NT2/D1 (cell line): Measurements from ENCODE around the gene TPH1.

Experiments
- DNase-seq: peaks from one replicate; pipeline ENCODE4 v3.0.0-alpha.2; 2011; ENCODE audit warnings: low read depth, low spot score
- H3K27me3 ChIP-seq: 2 replicates; pipeline ENCODE4 v1.6.0; 2011; ENCODE audit warnings: mild to moderate bottlenecking; ENCODE audit not compliant: insufficient read length, insufficient read depth
- H3K36me3 ChIP-seq: 2 replicates; pipeline ENCODE4 v1.6.1; 2011; ENCODE audit warnings: mild to moderate bottlenecking, low read length, mixed read lengths; ENCODE audit not compliant: insufficient read depth, insufficient read length
- H3K4me1 ChIP-seq: 2 replicates; pipeline ENCODE4 v1.5.1; 2011; ENCODE audit not compliant: insufficient read depth, insufficient read length
- H3K4me3 ChIP-seq: 2 replicates; pipeline ENCODE4 v1.5.1; 2011; ENCODE audit warnings: low read depth; ENCODE audit not compliant: insufficient read length
- H3K9ac ChIP-seq: 2 replicates; pipeline ENCODE4 v1.6.0; 2011; ENCODE audit warnings: low read depth; ENCODE audit not compliant: insufficient read length
- H3K9me3 ChIP-seq: 2 replicates; pipeline ENCODE4 v1.5.1; 2011; ENCODE audit warnings: mild to moderate bottlenecking, low read length; ENCODE audit not compliant: insufficient read depth
- SUZ12 ChIP-seq: IDR thresholded peaks from 2 replicates; pipeline ENCODE4 v1.6.1; 2011; ENCODE audit not compliant: insufficient read length, insufficient read depth; ENCODE audit errors: extremely low read depth
- YY1 ChIP-seq: IDR thresholded peaks from 2 replicates; pipeline ENCODE4 v1.6.1; 2011; ENCODE audit not compliant: insufficient read length, insufficient read depth
- ZNF274 ChIP-seq: IDR thresholded peaks from 2 replicates; pipeline ENCODE4 v1.6.1; 2011; ENCODE audit warnings: mild to moderate bottlenecking, low read depth, low read length

Gene TPH1

DNA sequence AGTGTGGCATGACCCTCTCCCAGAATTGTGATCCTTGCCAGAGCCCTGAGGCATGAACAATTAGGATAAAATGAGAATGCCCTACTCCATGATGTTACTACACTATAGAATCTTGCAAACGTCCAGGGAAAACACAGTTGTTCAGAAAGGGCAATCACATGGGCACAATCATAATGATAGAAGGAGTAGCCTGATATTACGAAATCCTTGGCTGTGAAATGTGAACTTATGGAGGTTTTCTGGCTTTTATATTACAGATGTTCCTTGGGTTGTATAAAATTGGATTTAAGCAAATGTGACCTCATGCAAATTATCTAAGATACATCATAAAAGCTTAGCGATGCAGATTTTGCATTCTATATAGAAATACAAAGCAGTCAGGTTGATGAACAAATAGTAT, 29.4 kb upstream of the TPH1 start:
- Histone ChIP-seq H3K27me3 (no peaks in the 10 kb centered on the region), H3K9me3 (no peaks in the 10 kb centered on the region), H3K36me3 (peaks cover 22% of the 10 kb centered on the region), H3K4me1 (no peaks in the 10 kb centered on the region), H3K4me3 (no peak overlapping the region), H3K9ac (no peak overlapping the region)
- no peak for DNase-seq
- no peak for TF ChIP-seq YY1

DNA sequence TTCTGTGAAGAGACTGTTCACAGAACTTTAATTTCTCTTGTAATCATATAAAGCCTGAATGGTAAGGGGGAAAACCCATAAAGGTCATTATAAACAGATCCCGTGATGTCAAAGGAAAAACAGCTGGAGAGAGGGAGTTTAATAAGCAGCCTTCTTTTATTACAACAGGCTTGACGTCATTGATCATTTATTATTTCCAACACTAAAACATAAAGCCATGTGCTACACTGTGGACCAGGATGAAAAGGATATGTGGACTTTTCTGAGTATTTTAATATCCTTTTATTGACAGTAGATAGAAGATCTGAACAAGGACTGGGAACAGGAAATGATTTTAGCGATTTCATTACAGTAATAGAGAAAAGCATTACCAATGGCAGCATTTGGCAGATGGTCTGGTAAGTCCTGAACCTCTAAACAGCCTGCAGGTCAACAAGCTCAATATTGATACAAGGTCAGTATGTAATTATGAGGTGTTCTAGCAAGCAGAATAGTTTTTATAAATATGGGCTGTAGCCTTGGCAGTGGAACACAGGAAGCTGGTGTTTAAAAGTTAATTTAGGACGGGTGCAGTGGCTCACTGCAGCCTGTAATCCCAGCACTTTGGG, 25.1 kb upstream of the TPH1 start:
- Histone ChIP-seq H3K9ac (no peak overlapping the region), H3K4me1 (no peaks in the 10 kb centered on the region), H3K36me3 (peaks cover 6% of the 10 kb centered on the region), H3K4me3 (no peak overlapping the region), H3K27me3 (no peaks in the 10 kb centered on the region), H3K9me3 (no peaks in the 10 kb centered on the region)
- TF ChIP-seq YY1 (no peak), SUZ12 (no peak), ZNF274 (no peak)
- no peak for DNase-seq

DNA sequence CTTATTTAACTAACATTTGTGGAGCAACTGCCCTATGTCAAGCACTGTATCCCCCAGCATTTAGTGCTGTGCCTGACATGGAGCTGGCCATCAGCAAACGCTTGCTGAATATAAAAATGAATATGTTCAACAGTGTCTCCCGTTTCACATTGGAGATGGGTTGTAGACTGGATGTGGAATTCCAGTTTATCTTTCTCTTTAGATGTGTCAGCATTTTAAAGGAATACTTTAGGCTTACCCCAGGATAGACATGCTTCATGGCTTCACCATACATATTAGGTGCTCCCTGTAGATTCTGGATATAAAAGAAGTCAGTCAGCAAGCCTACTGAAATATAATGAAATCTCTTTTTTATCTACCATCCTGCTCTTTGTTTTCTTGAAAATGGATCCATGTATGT, 21.3 kb upstream of the TPH1 start:
- H3K27me3 ChIP-seq = no peaks in the 10 kb centered on the region
- no peaks in the 10 kb centered on the region for H3K4me1 ChIP-seq
- H3K9ac ChIP-seq = no peak overlapping the region
- TF ChIP-seq SUZ12 (no peak), ZNF274 (no peak), YY1 (no peak)
- H3K36me3 ChIP-seq = no peaks in the 10 kb centered on the region
- no peaks in the 10 kb centered on the region for H3K9me3 ChIP-seq
- no peak overlapping the region for H3K4me3 ChIP-seq
- DNase-seq = no peak

DNA sequence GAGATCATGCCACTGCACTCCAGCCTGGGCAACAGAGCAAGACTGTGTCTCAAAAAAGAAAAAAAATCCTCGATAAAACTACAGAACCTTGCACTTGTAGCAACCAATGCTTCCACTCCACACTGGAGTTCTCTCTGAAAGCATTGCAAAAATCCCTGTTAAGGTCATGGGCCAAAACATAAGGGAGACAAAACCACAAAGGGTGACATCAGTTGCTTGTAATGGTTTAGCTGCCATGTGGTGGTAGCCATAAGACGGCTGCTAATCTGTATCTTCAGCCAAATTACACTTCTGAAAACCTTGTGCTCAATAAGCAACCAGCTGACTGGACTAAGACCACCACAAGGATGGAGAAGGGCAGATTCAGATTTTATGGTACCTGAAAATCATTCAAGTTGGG, 20.6 kb upstream of the TPH1 start:
- TF ChIP-seq SUZ12 = no peak
- TF ChIP-seq YY1 = no peak
- no peak for TF ChIP-seq ZNF274

DNA sequence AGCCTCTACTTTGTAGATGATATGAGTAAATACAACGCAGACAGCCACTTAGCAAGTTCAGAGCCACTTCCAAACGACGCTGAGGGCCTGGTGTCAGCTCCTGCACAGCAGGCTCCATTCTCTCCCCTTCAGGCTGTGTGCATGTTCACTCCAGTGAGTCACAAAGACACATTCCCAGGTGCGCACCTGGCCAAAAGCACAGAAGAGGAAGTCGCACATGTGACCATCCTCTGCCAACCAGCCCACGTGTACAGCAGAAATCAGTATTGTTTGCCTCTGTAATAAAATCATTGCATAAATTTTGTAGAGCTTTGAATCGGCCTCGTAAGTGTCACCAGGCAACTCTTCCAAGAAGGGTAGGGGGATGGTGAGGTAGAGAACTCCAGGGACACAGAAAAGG, 19.5 kb upstream of the TPH1 start:
- TF ChIP-seq ZNF274 = no peak
- no peak for TF ChIP-seq YY1
- TF ChIP-seq SUZ12 = no peak
- Histone ChIP-seq H3K4me1 (no peaks in the 10 kb centered on the region), H3K9me3 (no peaks in the 10 kb centered on the region), H3K27me3 (no peaks in the 10 kb centered on the region), H3K36me3 (no peaks in the 10 kb centered on the region), H3K4me3 (no peak overlapping the region), H3K9ac (no peak overlapping the region)
- no peak for DNase-seq

More for the DNA sequence above, 20.6 kb upstream of the TPH1 start:
- Histone ChIP-seq H3K4me1 (no peaks in the 10 kb centered on the region), H3K9me3 (no peaks in the 10 kb centered on the region), H3K36me3 (no peaks in the 10 kb centered on the region), H3K9ac (no peak overlapping the region), H3K27me3 (no peaks in the 10 kb centered on the region), H3K4me3 (no peak overlapping the region)
- no peak for DNase-seq

DNA sequence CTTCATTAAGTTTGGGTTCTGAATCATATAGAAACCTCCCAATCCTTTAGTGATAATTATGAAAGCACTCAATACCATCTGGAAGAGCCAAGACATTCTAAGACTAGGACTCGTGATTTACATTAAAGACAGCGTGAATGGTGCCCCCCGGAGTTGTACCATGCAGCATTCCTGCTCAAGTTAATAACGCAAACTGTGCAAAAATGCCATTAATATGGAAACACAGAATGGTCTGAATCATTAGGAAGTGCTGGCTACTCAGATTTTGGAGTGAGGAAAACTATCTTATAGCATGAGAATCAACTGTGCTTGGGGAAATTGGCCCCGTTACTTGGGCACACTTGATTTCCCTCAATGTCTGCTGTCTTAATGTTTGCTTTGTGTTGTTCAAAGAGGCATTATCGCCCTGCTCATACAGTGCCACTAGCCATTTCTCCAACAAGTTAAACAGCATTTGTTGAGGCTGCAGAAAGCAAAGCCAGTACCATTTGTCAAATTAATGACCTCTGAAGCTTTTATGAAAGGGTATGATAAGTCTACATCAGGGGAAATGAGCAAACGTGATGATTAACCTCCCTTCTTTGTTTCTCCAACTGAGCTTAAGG, 18.5 kb upstream of the TPH1 start:
- Histone ChIP-seq H3K36me3 (no peaks in the 10 kb centered on the region), H3K27me3 (no peaks in the 10 kb centered on the region), H3K4me3 (no peak overlapping the region), H3K4me1 (no peaks in the 10 kb centered on the region), H3K9me3 (no peaks in the 10 kb centered on the region), H3K9ac (no peak overlapping the region)
- no peak for DNase-seq
- no peak for TF ChIP-seq YY1
- TF ChIP-seq ZNF274 = no peak
- no peak for TF ChIP-seq SUZ12

DNA sequence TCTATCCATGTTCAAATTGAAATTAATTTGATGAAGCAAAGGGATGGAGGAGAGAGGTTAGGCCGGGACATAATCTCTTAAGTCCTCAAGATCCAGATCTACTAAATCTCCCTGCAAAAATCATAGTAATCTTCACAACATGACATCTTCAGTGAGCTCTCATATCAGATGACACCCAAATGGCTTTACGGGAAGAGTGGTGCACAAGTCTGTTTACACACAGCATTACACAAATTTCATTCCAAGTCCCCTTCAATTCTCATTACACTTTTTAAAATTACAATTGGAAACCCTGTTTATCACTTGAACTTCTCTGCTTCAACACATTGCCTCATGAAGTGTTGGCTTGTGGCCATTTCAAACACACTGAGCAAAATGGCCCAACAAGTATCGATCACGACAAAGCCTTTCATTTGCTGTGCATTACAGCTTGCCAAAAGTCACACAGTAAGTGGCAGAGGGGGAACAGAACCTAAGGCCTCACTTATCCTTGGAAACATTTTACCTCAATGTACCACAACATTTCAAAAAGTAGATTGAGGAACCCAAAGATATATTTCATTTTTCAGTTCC, 17.9 kb upstream of the TPH1 start:
- no peaks in the 10 kb centered on the region for H3K36me3 ChIP-seq
- no peak for TF ChIP-seq YY1
- TF ChIP-seq ZNF274 = no peak
- no peak for TF ChIP-seq SUZ12
- no peak for DNase-seq
- no peaks in the 10 kb centered on the region for H3K9me3 ChIP-seq
- H3K9ac ChIP-seq = no peak overlapping the region
- no peak overlapping the region for H3K4me3 ChIP-seq
- no peaks in the 10 kb centered on the region for H3K27me3 ChIP-seq
- no peaks in the 10 kb centered on the region for H3K4me1 ChIP-seq

DNA sequence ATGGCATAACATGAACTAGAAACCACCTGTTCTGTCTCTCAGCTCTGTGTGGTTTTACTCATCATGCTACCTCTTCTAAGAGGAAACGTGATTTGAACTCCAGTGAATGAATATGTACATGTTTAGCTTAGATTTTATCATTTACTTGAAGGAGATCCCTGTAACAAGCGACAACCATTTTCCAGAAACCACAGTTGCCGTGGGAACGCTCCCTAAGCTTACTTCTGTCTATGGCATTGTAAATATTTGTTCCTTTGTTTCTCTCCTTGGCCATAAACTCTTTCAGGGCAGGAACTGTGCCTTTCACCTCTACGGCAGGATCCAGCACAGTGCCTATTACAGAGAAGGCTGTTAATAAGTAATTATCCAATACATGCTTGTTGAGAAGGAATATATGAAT, 17.1 kb upstream of the TPH1 start:
- no peak for TF ChIP-seq SUZ12
- no peak for TF ChIP-seq YY1
- no peak for TF ChIP-seq ZNF274
- no peaks in the 10 kb centered on the region for H3K27me3 ChIP-seq
- DNase-seq = no peak
- no peaks in the 10 kb centered on the region for H3K4me1 ChIP-seq
- no peak overlapping the region for H3K9ac ChIP-seq
- no peaks in the 10 kb centered on the region for H3K9me3 ChIP-seq
- no peaks in the 10 kb centered on the region for H3K36me3 ChIP-seq
- no peak overlapping the region for H3K4me3 ChIP-seq
